ENCODE data around the gene RPL29. TPM values are rescaled to one million over a fixed set of nuclear protein-coding genes. Genes with fewer than 3 reads are reported as not detected.
A peak's percentile ranks its signal among the peaks of the same experiment; 100 is the strongest.

RPL29 gene
- total and polyA plus RNA-seq, 9 donors, result 1,785 to 3,982 (median 1,999) TPM

- DNase-seq, result no peak
- 70 to 74% (median 72%) methylated on average over 5 of the region's 5 CpGs for WGBS, 3 donors
- Histone ChIP-seq H3K4me3 (peak overlapping the region; percentile 62), H3K9me3 (no peaks in the 10 kb centered on the region), H3K36me3 (no peaks in the 10 kb centered on the region), H3K27ac (peak overlapping the region in 1 of 2 donors; percentile 83), H3K27me3 (no peaks in the 10 kb centered on the region), H3K4me1 (ENCODE audit: insufficient read depth) (peaks cover 19% of the 10 kb centered on the region)
- intact Hi-C loops (cut with DNase I), result no loop called here
- TF ChIP-seq EP300 (IDR thresholded peaks at IDR 0.05) (no peak), POLR2A (IDR thresholded peaks at IDR 0.05) (no peak), CTCF (IDR thresholded peaks at IDR 0.05) (no peak)
These were observed 29.2 kb downstream of the RPL29 start for GRCh38 chr3:51966486-51966885.

- no peak overlapping the region for H3K27ac ChIP-seq
- H3K4me1 ChIP-seq (ENCODE audit: insufficient read depth), result peaks cover 19% of the 10 kb centered on the region
- no peak for TF ChIP-seq POLR2A (IDR thresholded peaks at IDR 0.05)
- TF ChIP-seq CTCF (IDR thresholded peaks at IDR 0.05), result no peak
- no peak for TF ChIP-seq EP300 (IDR thresholded peaks at IDR 0.05)
- WGBS, 3 donors, result 64 to 80% (median 68%) methylated on average over 2 of the region's 2 CpGs
- intact Hi-C loops (cut with DNase I), result no loop called here
- H3K27me3 ChIP-seq, result no peaks in the 10 kb centered on the region
- H3K4me3 ChIP-seq, result no peak overlapping the region
- no peaks in the 10 kb centered on the region for H3K9me3 ChIP-seq
- H3K36me3 ChIP-seq, result no peaks in the 10 kb centered on the region
- no peak for DNase-seq
These were observed 29.7 kb downstream of the RPL29 start for GRCh38 chr3:51966016-51966415.

GRCh38 chr3:51964521-51964920, 31.2 kb downstream of the RPL29 start:
- Histone ChIP-seq H3K4me1 (ENCODE audit: insufficient read depth) (peaks cover 19% of the 10 kb centered on the region), H3K9me3 (no peaks in the 10 kb centered on the region), H3K27ac (no peak overlapping the region), H3K27me3 (no peaks in the 10 kb centered on the region), H3K36me3 (no peaks in the 10 kb centered on the region), H3K4me3 (no peak overlapping the region)
- intact Hi-C loops (cut with DNase I), result no loop called here
- 73 to 78% (median 75%) methylated on average over 4 of the region's 4 CpGs for WGBS, 3 donors
- DNase-seq, result no peak
- TF ChIP-seq EP300 (IDR thresholded peaks at IDR 0.05), result no peak
- no peak for TF ChIP-seq POLR2A (IDR thresholded peaks at IDR 0.05)
- no peak for TF ChIP-seq CTCF (IDR thresholded peaks at IDR 0.05)

- no peaks in the 10 kb centered on the region for H3K9me3 ChIP-seq
- WGBS, 3 donors, result 62 to 71% (median 69%) methylated on average over 12 of the region's 12 CpGs
- H3K4me3 ChIP-seq, result no peak overlapping the region
- TF ChIP-seq CTCF (IDR thresholded peaks at IDR 0.05), result no peak
- no peak for TF ChIP-seq POLR2A (IDR thresholded peaks at IDR 0.05)
- TF ChIP-seq EP300 (IDR thresholded peaks at IDR 0.05), result no peak
- H3K36me3 ChIP-seq, result no peaks in the 10 kb centered on the region
- no peak overlapping the region for H3K27ac ChIP-seq
- H3K4me1 ChIP-seq (ENCODE audit: insufficient read depth), result peaks cover 19% of the 10 kb centered on the region
- DNase-seq, result no peak
- no peaks in the 10 kb centered on the region for H3K27me3 ChIP-seq
- intact Hi-C loops (cut with DNase I), result no loop called here
These were observed 31.7 kb downstream of the RPL29 start for GRCh38 chr3:51963951-51964451.

Measured in ovary (tissue), 9 donors.